Stimulated activated CD4-positive, alpha-beta T cell treated with anti-CD3 and anti-CD28 coated beads, Interleukin-15, amount 100 ng/mL, for 24 hours (primary cell): Measurements from ENCODE around the gene RECQL.
"Not testable (repeated sequence)": the region's sequence is repeated elsewhere in the genome, so short reads cannot be mapped to it uniquely, and the experiment has no call there.

Experiments
- DNase-seq: peaks from one replicate; pipeline ENCODE4 v3.0.0-alpha.2; 2020

Gene RECQL

GRCh38 chr12:21419009-21419699 is 82.3 kb downstream of the RECQL start:
- DNase-seq = not testable (repeated sequence)
